D721Med (cell line): ENCODE results near the gene NELFE.
"Not testable (repeated sequence)": the region's sequence is repeated elsewhere in the genome, so short reads cannot be mapped to it uniquely, and the experiment has no call there.

Experiments
- DNase-seq: peaks from one replicate; pipeline ENCODE4 v3.0.0; 2011; ENCODE audit warnings: low spot score; ENCODE audit not compliant: insufficient read length
- FAIRE-seq: peaks from 2 replicates; lab custom pipeline; 2011; peaks lifted over from hg19 to GRCh38; lab: Jason Lieb, UNC
- TF ChIP-seq, protein P1 (sequence below): IDR thresholded peaks from 2 replicates; pipeline ENCODE4 v1.5.1; 2012; ENCODE audit warnings: mild to moderate bottlenecking, control low read depth; ENCODE audit not compliant: insufficient read depth; ENCODE audit errors: missing control alignments

Gene NELFE

GRCh38 chr6:31935021-31935420, 23.8 kb downstream of the NELFE start:
- FAIRE-seq, result no peak
- TF ChIP-seq, protein P1, sequence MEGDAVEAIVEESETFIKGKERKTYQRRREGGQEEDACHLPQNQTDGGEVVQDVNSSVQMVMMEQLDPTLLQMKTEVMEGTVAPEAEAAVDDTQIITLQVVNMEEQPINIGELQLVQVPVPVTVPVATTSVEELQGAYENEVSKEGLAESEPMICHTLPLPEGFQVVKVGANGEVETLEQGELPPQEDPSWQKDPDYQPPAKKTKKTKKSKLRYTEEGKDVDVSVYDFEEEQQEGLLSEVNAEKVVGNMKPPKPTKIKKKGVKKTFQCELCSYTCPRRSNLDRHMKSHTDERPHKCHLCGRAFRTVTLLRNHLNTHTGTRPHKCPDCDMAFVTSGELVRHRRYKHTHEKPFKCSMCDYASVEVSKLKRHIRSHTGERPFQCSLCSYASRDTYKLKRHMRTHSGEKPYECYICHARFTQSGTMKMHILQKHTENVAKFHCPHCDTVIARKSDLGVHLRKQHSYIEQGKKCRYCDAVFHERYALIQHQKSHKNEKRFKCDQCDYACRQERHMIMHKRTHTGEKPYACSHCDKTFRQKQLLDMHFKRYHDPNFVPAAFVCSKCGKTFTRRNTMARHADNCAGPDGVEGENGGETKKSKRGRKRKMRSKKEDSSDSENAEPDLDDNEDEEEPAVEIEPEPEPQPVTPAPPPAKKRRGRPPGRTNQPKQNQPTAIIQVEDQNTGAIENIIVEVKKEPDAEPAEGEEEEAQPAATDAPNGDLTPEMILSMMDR, result no peak
- no peak for DNase-seq

GRCh38 chr6:31933537-31933936, 25.2 kb downstream of the NELFE start:
- no peak for FAIRE-seq
- DNase-seq, result no peak
- TF ChIP-seq, protein P1, result no peak

DNA sequence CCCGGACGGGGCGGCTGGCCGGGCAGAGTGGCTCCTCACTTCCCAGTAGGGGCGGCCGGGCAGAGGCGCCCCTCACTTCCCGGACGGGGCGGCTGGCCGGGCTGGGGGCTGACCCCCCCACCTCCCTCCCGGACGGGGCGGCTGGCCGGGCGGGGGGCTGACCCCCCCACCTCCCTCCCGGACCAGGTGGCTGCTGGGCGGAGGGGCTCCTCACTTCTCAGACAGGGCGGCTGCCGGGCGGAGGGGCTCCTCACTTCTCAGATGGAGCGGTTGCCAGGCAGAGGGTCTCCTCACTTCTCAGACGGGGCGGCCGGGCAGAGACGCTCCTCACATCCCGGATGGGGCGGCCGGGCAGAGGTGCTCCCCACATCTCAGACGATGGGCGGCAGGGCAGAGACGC, 26.6 kb downstream of the NELFE start:
- not testable (repeated sequence) for FAIRE-seq, DNase-seq

- TF ChIP-seq, protein P1, result no peak
- DNase-seq (no peak), FAIRE-seq (no peak)
These were observed 27.8 kb downstream of the NELFE start for GRCh38 chr6:31930962-31931361.

GRCh38 chr6:31928672-31928939, 30.2 kb downstream of the NELFE start:
- DNase-seq (no peak), FAIRE-seq (no peak)
- TF ChIP-seq, protein P1, result no peak

GRCh38 chr6:31927863-31928671, 30.7 kb downstream of the NELFE start:
- TF ChIP-seq, protein P1, result no peak
- DNase-seq (no peak), FAIRE-seq (no peak)

GRCh38 chr6:31927242-31927862, 31.4 kb downstream of the NELFE start, which contains the start of gene C2:
TSS of gene C2 (plus strand) at chr6:31927717. CDS start at chr6:31927753, 36 bp downstream.
- no peak for FAIRE-seq
- no peak for DNase-seq

More at GRCh38 chr6:31927242-31927862, 31.4 kb downstream of the NELFE start, which contains the start of gene C2:
- TF ChIP-seq, protein P1, result no peak
